Posterior vena cava (tissue), 2 donors: Measurements from ENCODE around the gene ARHGAP6. TPM values are rescaled to one million over a fixed set of nuclear protein-coding genes. Genes with fewer than 3 reads are reported as not detected.
A peak's percentile ranks its signal among the peaks of the same experiment; 100 is the strongest.
"Not testable (repeated sequence)": the region's sequence is repeated elsewhere in the genome, so short reads cannot be mapped to it uniquely, and the experiment has no call there.

Experiments used
- DNase-seq: peaks from one replicate; pipeline ENCODE4 v3.0.0-alpha.2; 2020; ENCODE audit warnings: low spot score
- intact Hi-C, 2 donors: fragments of 100-400 bp; cut with DNase I; formaldehyde crosslinking; loops; one replicate each; pipeline versions ENCODE4 v1.14.1 to v1.14.2; 2022 to 2023
- total RNA-seq, 2 donors: library from RNA; stranded (reverse); fragmentation: NEBNext Ultra II Directional; extraction: Animal tissue kit (Norgen Biotek cat#: 25700); gene quantifications; one replicate each; pipeline ENCODE4 v1.2.1, GENCODE V29; 2021
- donor health status: DM: yes; HTN: yes; CAD: no.
- donor health status: DM: yes; HTN: yes; CAD: no.

Gene ARHGAP6
- total RNA-seq, 2 donors from 2014 or later, result 19.6 to 20.2 TPM

DNA sequence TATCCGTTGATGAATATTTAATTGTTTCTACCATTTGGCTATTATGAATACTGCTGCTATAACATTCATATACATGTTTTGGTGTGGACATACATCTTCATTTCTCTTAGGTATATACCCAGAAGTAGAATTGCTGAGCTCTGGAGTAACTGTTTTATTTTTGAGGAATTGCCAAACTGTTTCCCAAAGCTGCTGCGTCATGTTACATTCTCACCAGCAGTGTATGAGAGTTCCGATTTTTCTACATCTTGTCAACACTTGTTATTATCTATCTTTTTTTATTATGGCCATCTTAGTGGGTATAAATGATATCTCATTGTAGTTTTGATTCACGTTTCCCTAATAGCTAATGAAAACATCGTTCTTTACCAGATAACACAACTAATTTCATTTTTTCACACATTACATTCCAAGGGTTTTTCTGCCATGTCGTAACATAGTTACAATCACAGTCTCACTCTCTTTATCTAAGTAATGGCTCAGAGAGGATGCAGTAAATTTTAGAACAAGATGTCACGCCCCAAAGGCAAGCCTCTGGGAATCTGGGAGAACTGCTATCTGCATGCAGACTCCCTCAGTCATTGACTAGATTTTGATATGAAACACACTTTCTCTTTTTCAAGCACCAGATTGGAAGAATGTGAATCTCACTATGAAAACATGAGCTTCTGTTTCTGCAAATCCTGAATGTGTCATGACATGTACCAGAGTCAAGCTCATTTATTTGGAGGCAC, 10.3 kb downstream of the ARHGAP6 start:
- DNase-seq, result no peak
- intact Hi-C loops, result no loop called here

DNA sequence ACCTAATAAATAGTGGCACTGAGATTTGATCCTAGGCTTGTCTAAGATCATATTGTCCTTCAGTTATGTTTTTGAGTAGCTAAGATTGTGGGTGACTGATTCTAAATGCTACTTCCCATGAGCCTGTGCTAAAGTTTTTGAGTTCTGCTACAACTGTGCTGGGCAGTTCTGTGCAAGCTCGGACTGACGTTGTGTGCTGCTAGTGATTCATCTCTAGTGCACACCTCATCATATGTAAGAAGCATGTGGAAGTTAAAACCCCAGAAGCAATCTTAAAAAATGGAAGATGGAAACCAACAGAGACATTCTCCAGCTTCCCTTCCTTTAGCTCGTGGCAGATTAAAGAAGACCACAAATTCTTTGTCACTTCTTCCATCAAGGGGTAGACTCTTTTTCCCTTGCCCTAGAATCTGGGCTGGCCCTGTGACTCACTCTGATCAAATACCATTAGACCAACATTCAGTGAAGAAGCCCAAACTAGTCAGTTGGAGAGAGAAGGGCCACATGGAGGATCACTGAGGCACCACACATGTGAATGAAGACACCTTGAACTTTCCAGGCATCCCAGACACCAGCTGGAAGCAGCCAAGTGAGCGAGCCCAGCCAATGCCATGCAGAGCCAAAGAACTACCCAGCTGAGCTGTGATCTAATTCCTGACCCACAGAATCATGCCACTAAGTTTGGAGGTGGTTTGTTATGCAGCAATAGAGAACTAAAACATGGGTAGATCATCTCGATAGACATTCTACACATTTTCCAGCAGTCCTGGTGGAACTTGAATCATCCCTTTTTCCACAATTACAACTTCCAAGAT, 16.8 kb downstream of the ARHGAP6 start:
- no peak for DNase-seq
- intact Hi-C loops, result no loop called here

DNA sequence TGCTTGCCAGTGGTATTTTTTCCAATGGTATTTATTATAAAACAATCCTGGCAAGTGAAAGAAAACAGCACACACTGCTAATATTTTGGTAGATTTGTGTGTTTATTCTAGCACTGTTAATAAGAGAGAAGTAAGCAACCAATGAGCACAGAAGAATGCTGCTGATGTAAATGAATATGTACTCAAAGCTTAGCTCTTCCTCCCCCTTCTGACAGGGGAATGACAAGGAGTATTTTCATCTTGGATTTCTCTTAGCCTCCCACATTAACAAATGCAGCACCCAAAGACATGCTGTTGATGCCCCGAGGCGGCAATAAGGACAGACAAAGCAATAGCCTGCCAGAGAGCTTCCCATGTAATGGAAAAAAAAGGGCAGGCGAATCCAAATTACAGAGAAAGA, 18.6 kb downstream of the ARHGAP6 start:
- intact Hi-C loops, result no loop called here
- no peak for DNase-seq

DNA sequence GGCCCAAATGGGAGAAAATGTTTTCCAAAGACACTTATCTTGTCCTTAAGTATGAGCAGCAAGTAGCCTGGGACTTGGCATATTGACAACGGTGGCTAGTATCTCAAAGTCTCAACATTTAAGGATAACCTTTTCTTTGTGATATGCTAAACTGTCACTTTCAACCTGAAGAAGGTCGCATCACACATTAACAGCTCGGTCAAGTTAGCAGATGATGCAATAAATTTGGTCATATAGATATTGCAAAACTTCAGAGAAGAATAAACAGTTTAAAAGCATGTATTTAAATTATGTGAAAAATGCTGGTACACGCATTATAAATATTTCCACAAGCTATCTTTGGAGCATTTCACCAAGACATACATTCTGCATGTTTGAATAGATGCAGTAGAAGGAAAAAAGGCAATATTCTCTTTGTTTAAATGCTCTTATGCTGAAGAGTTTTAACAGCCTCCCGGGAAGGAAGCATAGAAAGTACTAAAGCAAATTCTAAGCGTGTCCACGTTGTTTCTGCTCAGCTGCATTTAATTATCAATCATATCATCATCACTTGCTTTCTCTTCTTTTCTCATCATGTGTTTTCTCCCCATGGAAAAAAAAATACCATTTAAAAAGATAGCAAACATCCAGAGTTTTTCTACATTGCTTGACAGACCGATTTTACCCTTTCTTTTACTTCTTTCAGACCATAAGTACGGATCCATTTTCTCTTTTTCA, 24.2 kb downstream of the ARHGAP6 start:
- DNase-seq, result no peak
- intact Hi-C loops, result no loop called here

DNA sequence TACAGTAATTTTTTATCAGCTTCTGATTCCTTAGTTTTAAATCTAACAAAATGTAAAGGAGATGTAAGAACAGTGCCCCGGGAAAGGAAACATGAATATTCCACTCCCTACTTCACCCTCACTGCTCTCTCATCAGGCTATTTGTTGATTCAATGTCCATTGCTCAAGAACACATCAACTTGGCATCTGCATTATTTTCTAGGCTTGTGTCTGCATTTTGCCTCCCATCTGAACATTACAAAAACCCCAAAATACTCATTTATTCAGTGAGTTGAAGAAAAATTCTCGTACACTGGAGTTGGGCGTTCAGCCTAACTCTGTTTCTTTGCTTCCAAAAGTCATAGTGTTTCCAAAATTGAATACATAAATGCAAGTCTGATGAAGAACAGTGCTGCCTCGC, 25.6 kb downstream of the ARHGAP6 start:
- no peak for DNase-seq
- intact Hi-C loops, result no loop called here

DNA sequence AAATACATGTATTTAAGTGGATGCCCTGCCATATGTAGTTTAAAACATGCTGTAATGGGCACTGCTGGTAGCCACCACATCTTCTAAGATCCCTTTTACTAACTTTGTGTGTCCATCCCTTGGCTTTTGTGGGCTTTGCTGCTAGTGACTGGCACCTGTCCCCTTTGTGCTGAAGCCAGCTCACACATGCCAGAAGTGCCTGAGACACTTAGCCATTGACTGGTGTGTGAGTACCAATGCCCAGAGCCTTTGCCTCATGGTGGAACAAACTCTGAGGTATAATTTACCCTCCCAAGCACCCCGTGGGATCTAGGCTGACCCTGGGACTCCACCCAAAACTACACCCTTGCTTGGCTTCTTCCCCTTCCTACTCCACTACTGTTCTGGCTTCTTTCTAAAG, 33.0 kb downstream of the ARHGAP6 start:
- DNase-seq, result no peak
- intact Hi-C loops, result no loop called here

DNA sequence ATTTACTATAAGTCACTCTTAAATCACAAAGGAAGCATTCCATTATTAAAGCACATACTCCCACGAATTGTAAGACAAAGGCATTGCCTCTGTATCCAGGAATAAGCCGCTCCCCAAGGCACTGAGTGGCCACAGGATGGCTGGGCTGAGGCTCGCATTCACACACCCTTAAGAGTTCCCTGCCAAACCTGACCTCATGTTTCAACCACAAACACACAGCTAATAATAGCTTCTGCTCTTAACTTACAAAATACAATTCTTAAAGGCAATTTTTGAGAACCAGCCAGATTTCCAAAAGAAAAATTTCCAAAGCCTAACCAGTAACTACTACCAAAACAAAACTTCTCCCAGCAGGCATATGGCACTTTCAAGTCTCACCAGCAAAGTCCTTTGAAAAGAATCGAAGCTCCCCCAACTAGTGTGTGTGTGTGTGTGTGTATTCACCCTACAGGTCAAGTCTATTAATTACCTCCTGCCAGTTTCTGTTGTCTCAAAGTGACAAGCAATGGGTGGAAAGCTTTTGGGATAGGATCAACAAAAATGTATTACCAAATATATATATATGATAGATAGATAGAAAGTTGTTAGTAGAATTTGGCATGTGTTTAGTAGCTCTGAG, 36.0 kb downstream of the ARHGAP6 start:
- DNase-seq, result peak; percentile 79
- intact Hi-C loops, result no loop called here

GRCh38 chrX:11628399-11628798, 37.3 kb downstream of the ARHGAP6 start:
- no peak for DNase-seq
- intact Hi-C loops, result no loop called here

GRCh38 chrX:11626351-11626750, 39.4 kb downstream of the ARHGAP6 start:
- intact Hi-C loops, result no loop called here
- DNase-seq, result no peak

DNA sequence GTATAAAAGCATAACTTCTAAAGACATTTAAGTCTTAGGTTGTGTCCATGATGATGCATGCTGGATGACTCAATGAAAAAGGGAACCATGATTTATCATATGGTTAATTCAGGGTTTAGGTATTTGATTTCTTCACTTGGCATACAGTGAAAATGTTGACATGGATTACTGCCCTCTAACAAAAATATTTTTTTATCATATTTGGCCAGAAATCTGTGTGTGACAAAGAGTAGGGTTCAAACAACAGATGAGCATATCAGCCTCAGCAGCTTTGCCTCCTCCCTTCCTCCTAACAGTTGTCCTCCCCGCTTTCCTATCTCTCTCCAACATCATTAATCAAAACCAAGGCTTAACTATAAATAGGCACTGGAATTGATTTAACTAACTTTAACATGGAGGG, 46.3 kb downstream of the ARHGAP6 start:
- DNase-seq, result no peak
- intact Hi-C loops, result no loop called here

DNA sequence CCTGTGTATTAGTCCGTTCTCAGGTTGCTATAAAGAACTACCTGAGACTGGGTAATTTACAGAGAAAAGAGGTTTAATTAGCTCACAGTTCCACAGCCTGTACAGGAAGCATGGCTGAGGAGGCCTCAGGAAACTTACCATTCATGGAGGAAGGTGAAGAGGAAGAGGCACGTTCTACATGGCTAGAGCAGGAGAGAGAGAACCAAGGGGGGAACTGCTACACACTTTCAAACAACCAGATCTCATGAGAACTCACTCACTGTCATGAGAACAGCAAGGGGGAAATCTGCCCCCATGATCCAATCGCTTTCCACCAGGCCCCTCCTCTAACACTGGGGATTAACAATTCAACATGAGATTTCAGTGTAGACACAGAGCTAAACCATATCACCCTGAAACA, 51.5 kb downstream of the ARHGAP6 start:
- intact Hi-C loops, DNase-seq: not testable (repeated sequence)

GRCh38 chrX:11611965-11612364, 53.8 kb downstream of the ARHGAP6 start:
- intact Hi-C loops, result no loop called here
- no peak for DNase-seq

- DNase-seq, result no peak
- intact Hi-C loops, result no loop called here
Measured at GRCh38 chrX:11611161-11611560, 54.6 kb downstream of the ARHGAP6 start.

DNA sequence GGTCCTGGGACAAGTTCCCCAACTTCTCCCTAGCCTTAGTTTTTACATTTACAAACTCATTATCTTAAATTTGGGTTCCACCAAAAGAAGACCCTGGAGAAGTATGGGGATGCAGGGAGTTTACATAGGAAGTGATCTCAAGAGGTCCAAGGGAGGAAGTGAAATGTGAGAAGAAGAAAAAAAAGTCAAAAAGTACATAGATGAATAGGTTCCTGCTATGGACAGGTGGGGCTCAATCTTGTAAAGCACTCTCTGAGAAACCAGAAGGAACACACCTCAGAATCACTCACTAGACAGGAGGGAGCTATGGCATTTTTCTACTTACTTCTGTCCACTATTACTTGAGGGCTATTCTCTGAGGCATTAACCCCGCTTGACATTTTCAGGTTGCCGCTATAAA, 56.6 kb downstream of the ARHGAP6 start:
- intact Hi-C loops, result no loop called here
- DNase-seq, result no peak

DNA sequence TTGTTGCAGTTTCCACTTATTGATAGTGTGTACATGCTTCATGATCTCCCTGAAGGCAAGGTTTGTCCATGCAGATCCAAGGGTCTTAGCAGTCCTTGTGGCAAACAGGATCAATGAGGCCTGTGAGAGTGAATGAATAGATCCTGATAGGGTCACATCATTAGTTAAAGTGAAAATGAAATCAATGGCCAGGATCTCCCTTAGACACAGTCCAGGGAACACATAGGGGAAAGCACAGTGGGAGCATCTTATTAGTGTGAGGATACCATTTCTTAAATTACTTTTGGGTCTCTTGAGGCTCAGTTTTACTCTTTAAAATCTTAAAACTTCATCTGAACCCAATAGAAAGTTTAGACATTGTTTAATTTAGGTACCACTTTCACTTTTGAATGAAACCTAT, 59.3 kb downstream of the ARHGAP6 start:
- no peak for DNase-seq
- intact Hi-C loops, result no loop called here

GRCh38 chrX:11600578-11600977, 65.1 kb downstream of the ARHGAP6 start:
- no peak for DNase-seq
- intact Hi-C loops, result no loop called here

GRCh38 chrX:11597479-11597878, 68.2 kb downstream of the ARHGAP6 start:
- DNase-seq, result no peak
- intact Hi-C loops, result no loop called here

DNA sequence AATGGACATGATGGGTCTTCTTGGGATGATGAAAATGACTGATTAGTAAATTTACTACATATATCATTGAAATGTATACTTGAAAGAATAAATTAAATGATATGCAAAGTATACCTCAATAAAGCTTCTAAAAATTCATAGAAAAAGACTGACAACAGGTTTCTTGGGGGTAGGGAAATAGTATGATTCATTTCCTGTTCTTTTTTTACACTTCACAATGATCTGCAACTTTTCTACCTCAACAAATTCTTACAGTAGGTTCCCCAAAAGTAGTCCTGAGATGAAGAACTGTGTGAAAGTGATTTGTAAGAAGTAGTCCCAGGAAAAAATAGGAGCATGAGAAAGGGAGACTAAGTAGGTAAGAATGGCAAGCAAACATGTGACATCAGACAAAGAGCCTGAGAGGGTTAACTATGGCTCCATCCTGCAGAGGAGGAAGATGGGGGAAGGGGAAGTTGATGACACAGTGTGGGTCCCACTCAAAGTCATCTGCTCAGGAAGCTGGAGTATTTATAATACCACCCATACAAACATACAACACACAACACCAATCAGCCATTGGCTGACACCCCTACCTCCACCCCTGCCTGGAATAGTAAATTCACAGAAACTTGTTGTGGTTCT, 73.9 kb downstream of the ARHGAP6 start:
- no peak for DNase-seq

GRCh38 chrX:11589641-11590040, 76.1 kb downstream of the ARHGAP6 start:
- DNase-seq, result no peak
- intact Hi-C loops, result loop anchor here in 1 of 2 donors (1.0 kb wide), 1 partner anchor 15 kb away; no protein-coding TSS in a partner anchor

More for the DNA sequence above, 73.9 kb downstream of the ARHGAP6 start:
- intact Hi-C loops, result no loop called here
